K562 (cell line): Measurements from ENCODE around the gene CASKIN2. TPM values are rescaled to one million over a fixed set of nuclear protein-coding genes. Genes with fewer than 3 reads are reported as not detected.

Source experiments
- ATAC-seq: fragments of 200-7000 bp; cut with Tn5 transposase; 3 replicates; pipeline ENCODE4 v1.9.1; 2020; ENCODE audit warnings: moderate library complexity
- BruUV-seq: library from RNA; stranded (reverse); fragments of 400-500 nt; replicated peaks from 2 replicates; lab custom pipeline; 2021; lab: Mats Ljungman, UMichigan
- CTCF ChIA-PET: fragments of 300-600 bp; formaldehyde crosslinking; extraction: SDS; loops from one replicate; lab custom pipeline; 2021; ENCODE audit warnings: low intra/inter-chr PET ratio; lab: Yijun Ruan, JAX
- POLR2A ChIA-PET: fragments of 300-600, 350-650 bp; sonication (Branson Sonifier 250); formaldehyde crosslinking; extraction: SDS; loops from one replicate; lab custom pipeline; 2021; ENCODE audit warnings: antibody characterized with exemption, inconsistent platforms; lab: Yijun Ruan, JAX
- DNase-seq, 4 experiments: peaks; one replicate each; pipeline versions ENCODE4 v3.0.0 to v3.0.0-alpha.2; 2011 to 2018; ENCODE audit warnings: low spot score in 3 of 4, mixed read lengths in 3 of 4; ENCODE audit errors: extremely low read depth in 1 of 4
- FAIRE-seq: peaks from 2 replicates; lab custom pipeline; 2011; peaks lifted over from hg19 to GRCh38; lab: Jason Lieb, UNC
- H2AFZ ChIP-seq: 2 replicates; pipeline ENCODE4 v1.6.0; 2011; ENCODE audit warnings: low read depth, low read length, control low read depth, inconsistent platforms
- H3K27ac ChIP-seq: fragments of 200-600 bp; 3 replicates; pipeline ENCODE4 v1.8.0; 2011; ENCODE audit warnings: low read depth, mild to moderate bottlenecking, control low read depth, inconsistent platforms, low read length, moderate library complexity, mixed read lengths; ENCODE audit errors: extremely low read depth
- H3K27me3 ChIP-seq, 2 experiments: fragments of 300-600 bp in 1 of 2; 2 replicates in 1 of 2; 3 replicates in 1 of 2; pipeline versions ENCODE4 v1.6.0 to v1.8.0; 2011; ENCODE audit warnings: inconsistent platforms in 2 of 2, low read length in 2 of 2, mild to moderate bottlenecking in 1 of 2, mixed read lengths in 1 of 2, moderate library complexity in 1 of 2; ENCODE audit not compliant: control insufficient read depth in 2 of 2, insufficient read depth in 2 of 2
- H3K36me3 ChIP-seq: fragments of 300-600 bp; 3 replicates; pipeline ENCODE4 v1.8.0; 2011; ENCODE audit warnings: mild to moderate bottlenecking, low read length, inconsistent platforms; ENCODE audit not compliant: control insufficient read depth, insufficient read depth
- H3K4me1 ChIP-seq, 2 experiments: fragments of 200-600 bp in 1 of 2; replicated peaks in 1 of 2; 2 replicates in 1 of 2; 3 replicates in 1 of 2; pipeline versions ENCODE4 v1.5.1 to v1.8.0; 2011; ENCODE audit warnings: inconsistent platforms in 2 of 2, low read length in 2 of 2, mild to moderate bottlenecking in 1 of 2, mixed read lengths in 1 of 2, moderate library complexity in 1 of 2; ENCODE audit not compliant: control insufficient read depth in 2 of 2, insufficient read depth in 2 of 2
- H3K4me2 ChIP-seq: 2 replicates; pipeline ENCODE4 v1.6.1; 2011; ENCODE audit warnings: low read length, control low read depth, inconsistent platforms, mixed read lengths; ENCODE audit not compliant: insufficient read depth
- H3K4me3 ChIP-seq: fragments of 200-600 bp; sonication (generic), shearing (Covaris generic); 2 replicates; pipeline ENCODE4 v1.5.1; 2016; ENCODE audit warnings: control low read depth, inconsistent platforms
- H3K79me2 ChIP-seq: fragments of 200-600 bp; 3 replicates; pipeline ENCODE4 v1.8.0; 2011; ENCODE audit warnings: low read length, inconsistent platforms; ENCODE audit not compliant: control insufficient read depth, insufficient read depth
- H3K9ac ChIP-seq, 2 experiments: 2 replicates each; pipeline versions ENCODE4 v1.6.0 to v1.6.1; 2011; ENCODE audit warnings: low read depth in 2 of 2, low read length in 2 of 2, control low read depth in 1 of 2, inconsistent platforms in 1 of 2, mild to moderate bottlenecking in 1 of 2, mixed read lengths in 1 of 2; ENCODE audit not compliant: insufficient read depth in 1 of 2
- H3K9me1 ChIP-seq: one replicate; pipeline ENCODE4 v1.6.0; 2011; ENCODE audit warnings: inconsistent platforms, mild to moderate bottlenecking, low read length, moderate library complexity; ENCODE audit not compliant: control insufficient read depth, insufficient read depth
- H3K9me3 ChIP-seq: replicated peaks from 2 replicates; pipeline ENCODE4 v1.5.1; 2011; ENCODE audit warnings: low read depth, low read length, inconsistent platforms; ENCODE audit not compliant: control insufficient read depth, insufficient read depth
- H4K20me1 ChIP-seq: replicated peaks from 2 replicates; pipeline ENCODE4 v1.6.1; 2011; ENCODE audit warnings: low read length, inconsistent platforms, mixed read lengths; ENCODE audit not compliant: control insufficient read depth, insufficient read depth
- CBFA2T3 ChIP-seq: fragments of 450-650 bp; IDR thresholded peaks from 2 replicates; pipeline ENCODE4 v1.6.1; 2017
- DDX20 ChIP-seq: fragments of 450-650 bp; IDR thresholded peaks from 2 replicates; pipeline ENCODE4 v1.6.1; 2016; ENCODE audit warnings: missing genetic modification characterization, low read depth, mild to moderate bottlenecking, missing compliant biosample characterization, moderate library complexity
- EP300 ChIP-seq: IDR thresholded peaks from 2 replicates; pipeline ENCODE4 v1.6.1; 2012; ENCODE audit warnings: low read length, improper control_type of control experiment
- L3MBTL2 ChIP-seq: fragments of 450-650 bp; IDR thresholded peaks from 2 replicates; pipeline ENCODE4 v1.6.1; 2016; ENCODE audit warnings: mild to moderate bottlenecking, moderate library complexity
- MEIS2 ChIP-seq: fragments of 450-650 bp; IDR thresholded peaks from 2 replicates; pipeline ENCODE4 v1.6.1; 2014; ENCODE audit warnings: mild to moderate bottlenecking; ENCODE audit not compliant: partially characterized antibody
- NFE2L1 ChIP-seq: fragments of 450-650 bp; IDR thresholded peaks from 2 replicates; pipeline ENCODE4 v1.6.1; 2016; ENCODE audit warnings: missing genetic modification characterization, low read depth, mild to moderate bottlenecking, missing compliant biosample characterization, moderate library complexity, borderline replicate concordance
- POLR2G ChIP-seq: fragments of 200-400 bp; formaldehyde crosslinking; IDR thresholded peaks from 2 replicates; pipeline ENCODE4 v1.6.1; 2017; ENCODE audit warnings: low read depth, mild to moderate bottlenecking, antibody characterized with exemption, low read length, moderate library complexity
- RHOXF2B ChIP-seq: fragments of 250-450 bp; sonication (Bioruptor Pico); conservative IDR thresholded peaks from 2 replicates; pipeline ENCODE4 v1.5.1; 2021
- SAFB ChIP-seq: fragments of 200-400 bp; formaldehyde crosslinking; IDR thresholded peaks from 2 replicates; pipeline ENCODE4 v1.6.1; 2017; ENCODE audit warnings: low read depth, low read length, borderline replicate concordance
- TCFL5 ChIP-seq: fragments of 250-450 bp; sonication (Bioruptor Pico); conservative IDR thresholded peaks from 2 replicates; pipeline ENCODE4 v1.6.1; 2021; ENCODE audit warnings: mild to moderate bottlenecking, moderate library complexity, matching md5 sums
- TGIF2 ChIP-seq: sonication (generic); formaldehyde crosslinking; IDR thresholded peaks from 2 replicates; pipeline ENCODE4 v1.8.1; 2022; ENCODE audit warnings: mild to moderate bottlenecking, missing genetic modification reagents, moderate library complexity
- TRIM28 ChIP-seq: fragments of 450-650 bp; IDR thresholded peaks from 2 replicates; pipeline ENCODE4 v1.6.1; 2017
- ZNF644 ChIP-seq: fragments of 200-800 bp; sonication (Bioruptor generic); IDR thresholded peaks from 2 replicates; pipeline ENCODE4 v1.6.1; 2016; ENCODE audit warnings: low read depth, missing genetic modification characterization, missing compliant biosample characterization
- ZNF76 ChIP-seq: fragments of 250-450 bp; sonication (Bioruptor Pico); IDR thresholded peaks from 2 replicates; pipeline ENCODE4 v1.4.0; 2020; ENCODE audit warnings: mild to moderate bottlenecking, moderate library complexity, borderline replicate concordance
- WGBS: fragments of 100-300 bp; shearing (Covaris generic); methylation state at CpG from one replicate; pipeline ENCODE4 v1.1.6; 2016; ENCODE audit warnings: low coverage, mixed read lengths; ENCODE audit not compliant: insufficient coverage; ENCODE audit errors: missing lambda C conversion rate; 5-methylcytosine and 5-hydroxymethylcytosine counted together
- in situ Hi-C: fragments of 300-500 bp; cut with MboI; formaldehyde crosslinking; loops from 4 replicates; pipeline ENCODE4 v1.15.0; 2018; ENCODE audit warnings: inconsistent platforms, mixed read lengths
- intact Hi-C: fragments of 100-400 bp; cut with micrococcal nuclease; formaldehyde crosslinking; loops from 2 replicates; pipeline ENCODE4 v1.14.2; 2022
- polyA plus RNA-seq, 8 experiments: library from polyadenylated mRNA; depleted of rRNA in 4 of 8; stranded (reverse) in 5 of 8; unstranded in 3 of 8; fragments of >200 nt; fragmentation: Nextera tagmentation in 2 of 8; fragmentation: Illumina TruSeq in 1 of 8; extraction: Ambion mirVana in 2 of 8; extraction: Trizol in 1 of 8; gene quantifications; 2 replicates each; pipeline versions ENCODE4 v1.2.1 to v1.2.3, GENCODE V29; 2011 to 2014; ENCODE audit warnings: inconsistent platforms in 1 of 8, missing spikeins in 1 of 8
- total RNA-seq, 7 experiments: library from RNA; depleted of rRNA in 6 of 7; stranded (reverse); fragments of >200 nt in 6 of 7; fragmentation: Illumina TruSeq in 2 of 7; extraction: Trizol in 2 of 7; gene quantifications; 2 replicates each; pipeline versions ENCODE4 v1.2.1 to v1.2.3, GENCODE V29; 2011 to 2021; ENCODE audit warnings: low replicate concordance in 1 of 7
- TF ChIP-seq, protein P1 (sequence below), 2 experiments: IDR thresholded peaks; 2 replicates each; pipeline ENCODE4 v1.6.1; 2012; ENCODE audit warnings: improper control_type of control experiment in 2 of 2, low read depth in 2 of 2, low read length in 2 of 2, borderline replicate concordance in 1 of 2
- TF ChIP-seq, protein P2 (sequence below): sonication (generic); formaldehyde crosslinking; IDR thresholded peaks from 2 replicates; pipeline ENCODE4 v1.8.1; 2023; ENCODE audit warnings: mild to moderate bottlenecking, missing genetic modification reagents, moderate library complexity

Gene CASKIN2
- total and polyA plus RNA-seq, 9 of the 15 experiments (the other 6 are each of a cell fraction or from before 2014, with no cell fraction given), result 0.01 to 12.2 (median 2.1) TPM

DNA sequence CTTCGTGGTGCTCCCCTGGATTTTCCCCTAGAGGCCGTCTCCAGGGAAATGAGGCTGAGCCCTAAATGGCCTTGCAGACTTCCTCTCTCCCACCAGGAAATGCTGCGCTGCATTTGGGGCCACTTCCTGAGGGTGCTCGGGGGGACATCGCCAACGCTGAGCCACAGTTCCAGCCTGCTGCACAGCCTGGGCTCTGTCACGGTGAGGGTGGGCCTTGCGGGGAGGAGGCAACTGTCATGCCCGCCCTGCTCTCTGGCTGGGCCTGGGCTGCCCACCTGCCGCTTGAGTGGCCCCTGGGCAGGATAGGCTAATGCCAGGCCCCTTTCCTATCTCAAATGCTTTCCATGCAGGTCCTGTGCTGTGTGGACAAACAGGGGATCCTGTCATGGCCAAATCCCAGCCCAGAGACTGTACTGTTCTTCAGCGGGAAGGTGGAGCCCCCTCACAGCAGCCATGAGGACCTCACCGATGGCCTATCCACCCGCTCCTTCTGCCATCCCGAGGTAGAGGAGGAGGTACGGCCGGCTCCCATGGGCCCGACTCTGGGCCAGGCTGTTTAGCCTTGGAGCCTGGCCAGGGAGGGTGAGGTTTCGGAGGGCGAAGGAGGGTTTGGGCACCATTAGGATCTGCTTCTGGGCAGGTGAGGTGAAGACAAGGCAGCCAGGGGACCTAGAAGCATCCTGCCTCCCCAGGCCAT lies 24.2 kb downstream of the CASKIN2 start:
- Histone ChIP-seq H3K4me1 (peaks cover 11 to 29% of the 10 kb centered on the region in 2 experiments; a peak in 4 of 5 replicates), H3K4me2 (no peak overlapping the region), H3K9ac (no peak overlapping the region), H3K79me2 (0 out of 3 replicates have a peak, but pooled peaks cover 2% of the 10 kb centered on the region), H4K20me1 (peaks cover 10% of the 10 kb centered on the region; the same call in 1 of the 2 replicates), H3K27ac (no peak overlapping the region), H3K4me3 (no peak overlapping the region), H3K36me3 (peaks cover 28% of the 10 kb centered on the region; the same call in 1 of the 3 replicates), H2AFZ (no peak overlapping the region), H3K9me3 (no peaks in the 10 kb centered on the region), H3K9me1 (no peaks in the 10 kb centered on the region), H3K27me3 (no peaks in the 10 kb centered on the region)
- ChIA-PET CTCF (no interaction called here), POLR2A (no interaction called here)
- 79% methylated on average over 18 of the region's 19 CpGs for WGBS
- intact Hi-C loops, result no loop called here
- ATAC-seq (no peak), FAIRE-seq (no peak), DNase-seq (no peak)
- no peak for TF ChIP-seq TGIF2 (CRISPR knock-in tag)
- TF ChIP-seq, protein P1, sequence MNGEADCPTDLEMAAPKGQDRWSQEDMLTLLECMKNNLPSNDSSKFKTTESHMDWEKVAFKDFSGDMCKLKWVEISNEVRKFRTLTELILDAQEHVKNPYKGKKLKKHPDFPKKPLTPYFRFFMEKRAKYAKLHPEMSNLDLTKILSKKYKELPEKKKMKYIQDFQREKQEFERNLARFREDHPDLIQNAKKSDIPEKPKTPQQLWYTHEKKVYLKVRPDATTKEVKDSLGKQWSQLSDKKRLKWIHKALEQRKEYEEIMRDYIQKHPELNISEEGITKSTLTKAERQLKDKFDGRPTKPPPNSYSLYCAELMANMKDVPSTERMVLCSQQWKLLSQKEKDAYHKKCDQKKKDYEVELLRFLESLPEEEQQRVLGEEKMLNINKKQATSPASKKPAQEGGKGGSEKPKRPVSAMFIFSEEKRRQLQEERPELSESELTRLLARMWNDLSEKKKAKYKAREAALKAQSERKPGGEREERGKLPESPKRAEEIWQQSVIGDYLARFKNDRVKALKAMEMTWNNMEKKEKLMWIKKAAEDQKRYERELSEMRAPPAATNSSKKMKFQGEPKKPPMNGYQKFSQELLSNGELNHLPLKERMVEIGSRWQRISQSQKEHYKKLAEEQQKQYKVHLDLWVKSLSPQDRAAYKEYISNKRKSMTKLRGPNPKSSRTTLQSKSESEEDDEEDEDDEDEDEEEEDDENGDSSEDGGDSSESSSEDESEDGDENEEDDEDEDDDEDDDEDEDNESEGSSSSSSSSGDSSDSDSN (IDR thresholded peaks at IDR 0.05; ENCODE audit: borderline replicate concordance in 1 of 2, low read depth in 2 of 2, low read length in 2 of 2), result no peak
- TF ChIP-seq TRIM28, result no peak
- TF ChIP-seq SAFB, result no peak
- no peak for TF ChIP-seq RHOXF2B
- TF ChIP-seq L3MBTL2, result no peak
- TF ChIP-seq NFE2L1, result no peak
- TF ChIP-seq EP300, result no peak
- no peak for TF ChIP-seq POLR2G
- no peak for TF ChIP-seq CBFA2T3
- TF ChIP-seq, protein P2, sequence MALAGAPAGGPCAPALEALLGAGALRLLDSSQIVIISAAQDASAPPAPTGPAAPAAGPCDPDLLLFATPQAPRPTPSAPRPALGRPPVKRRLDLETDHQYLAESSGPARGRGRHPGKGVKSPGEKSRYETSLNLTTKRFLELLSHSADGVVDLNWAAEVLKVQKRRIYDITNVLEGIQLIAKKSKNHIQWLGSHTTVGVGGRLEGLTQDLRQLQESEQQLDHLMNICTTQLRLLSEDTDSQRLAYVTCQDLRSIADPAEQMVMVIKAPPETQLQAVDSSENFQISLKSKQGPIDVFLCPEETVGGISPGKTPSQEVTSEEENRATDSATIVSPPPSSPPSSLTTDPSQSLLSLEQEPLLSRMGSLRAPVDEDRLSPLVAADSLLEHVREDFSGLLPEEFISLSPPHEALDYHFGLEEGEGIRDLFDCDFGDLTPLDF (CRISPR knock-in tag), result no peak
- no peak for TF ChIP-seq MEIS2
- no peak for TF ChIP-seq DDX20 (tag)
- TF ChIP-seq ZNF76 (CRISPR knock-in tag), result no peak
- no peak for TF ChIP-seq ZNF644 (tag)
- TF ChIP-seq TCFL5 (CRISPR knock-in tag), result no peak
- BruUV-seq, result no TSS peak
- in situ Hi-C loops, result no loop called here
